PFSK-1 (cell line): ENCODE data around the gene CENPE.

Experiments used
- FOXP2 ChIP-seq: optimal IDR thresholded peaks from 2 replicates; pipeline ENCODE3; 2011; ENCODE audit warnings: borderline replicate concordance, control low read depth, inconsistent platforms; ENCODE audit not compliant: insufficient read depth; ENCODE audit errors: extremely low read length, extremely low read depth
- POLR2AphosphoS5 ChIP-seq: IDR thresholded peaks from 2 replicates; pipeline ENCODE4 v1.6.1; 2012; ENCODE audit warnings: low read depth, mild to moderate bottlenecking, control low read depth, low read length, moderate library complexity
- SIN3A ChIP-seq: IDR thresholded peaks from 2 replicates; pipeline ENCODE4 v1.6.1; 2012; ENCODE audit warnings: mild to moderate bottlenecking, low read length, moderate library complexity, borderline replicate concordance; ENCODE audit not compliant: insufficient read depth
- TAF1 ChIP-seq: IDR thresholded peaks from 2 replicates; pipeline ENCODE4 v1.6.1; 2012; ENCODE audit warnings: low read length, control low read depth, borderline replicate concordance; ENCODE audit not compliant: insufficient read depth
- TF ChIP-seq, protein P1 (sequence below), 2 experiments: IDR thresholded peaks; 2 replicates each; pipeline versions ENCODE4 v1.6.1 to v1.8.0; 2011 to 2012; ENCODE audit warnings: low read depth in 2 of 2, low read length in 2 of 2, control low read depth in 1 of 2, inconsistent platforms in 1 of 2, mild to moderate bottlenecking in 1 of 2, moderate library complexity in 1 of 2; ENCODE audit not compliant: insufficient read depth in 1 of 2

Gene CENPE

DNA sequence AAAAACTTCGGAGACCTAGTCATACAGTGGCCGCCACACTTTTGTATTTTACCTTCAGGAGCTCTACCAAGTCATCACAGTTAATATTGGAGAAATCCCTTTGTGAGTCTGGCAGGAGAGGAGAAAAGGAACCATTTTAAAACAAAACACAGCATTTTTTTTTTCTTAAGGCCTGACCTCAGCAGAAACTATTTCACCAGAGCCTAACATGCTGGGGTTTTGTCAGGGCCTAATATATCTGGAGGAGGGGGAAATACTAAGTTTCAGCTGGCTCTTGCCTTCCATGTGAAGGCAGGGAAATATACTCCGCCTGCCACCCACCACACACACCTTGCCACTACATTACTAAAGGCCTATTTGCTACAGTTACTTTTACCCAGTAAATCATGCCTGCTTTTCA is 72.0 kb downstream of the CENPE start:
- TF ChIP-seq FOXP2: no peak
- no peak for TF ChIP-seq TAF1
- TF ChIP-seq, protein P1, sequence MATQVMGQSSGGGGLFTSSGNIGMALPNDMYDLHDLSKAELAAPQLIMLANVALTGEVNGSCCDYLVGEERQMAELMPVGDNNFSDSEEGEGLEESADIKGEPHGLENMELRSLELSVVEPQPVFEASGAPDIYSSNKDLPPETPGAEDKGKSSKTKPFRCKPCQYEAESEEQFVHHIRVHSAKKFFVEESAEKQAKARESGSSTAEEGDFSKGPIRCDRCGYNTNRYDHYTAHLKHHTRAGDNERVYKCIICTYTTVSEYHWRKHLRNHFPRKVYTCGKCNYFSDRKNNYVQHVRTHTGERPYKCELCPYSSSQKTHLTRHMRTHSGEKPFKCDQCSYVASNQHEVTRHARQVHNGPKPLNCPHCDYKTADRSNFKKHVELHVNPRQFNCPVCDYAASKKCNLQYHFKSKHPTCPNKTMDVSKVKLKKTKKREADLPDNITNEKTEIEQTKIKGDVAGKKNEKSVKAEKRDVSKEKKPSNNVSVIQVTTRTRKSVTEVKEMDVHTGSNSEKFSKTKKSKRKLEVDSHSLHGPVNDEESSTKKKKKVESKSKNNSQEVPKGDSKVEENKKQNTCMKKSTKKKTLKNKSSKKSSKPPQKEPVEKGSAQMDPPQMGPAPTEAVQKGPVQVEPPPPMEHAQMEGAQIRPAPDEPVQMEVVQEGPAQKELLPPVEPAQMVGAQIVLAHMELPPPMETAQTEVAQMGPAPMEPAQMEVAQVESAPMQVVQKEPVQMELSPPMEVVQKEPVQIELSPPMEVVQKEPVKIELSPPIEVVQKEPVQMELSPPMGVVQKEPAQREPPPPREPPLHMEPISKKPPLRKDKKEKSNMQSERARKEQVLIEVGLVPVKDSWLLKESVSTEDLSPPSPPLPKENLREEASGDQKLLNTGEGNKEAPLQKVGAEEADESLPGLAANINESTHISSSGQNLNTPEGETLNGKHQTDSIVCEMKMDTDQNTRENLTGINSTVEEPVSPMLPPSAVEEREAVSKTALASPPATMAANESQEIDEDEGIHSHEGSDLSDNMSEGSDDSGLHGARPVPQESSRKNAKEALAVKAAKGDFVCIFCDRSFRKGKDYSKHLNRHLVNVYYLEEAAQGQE (IDR thresholded peaks at IDR 0.05; ENCODE audit: insufficient read depth in 1 of 2, low read depth in 2 of 2, low read length in 2 of 2): no peak
- no peak for TF ChIP-seq POLR2AphosphoS5

DNA sequence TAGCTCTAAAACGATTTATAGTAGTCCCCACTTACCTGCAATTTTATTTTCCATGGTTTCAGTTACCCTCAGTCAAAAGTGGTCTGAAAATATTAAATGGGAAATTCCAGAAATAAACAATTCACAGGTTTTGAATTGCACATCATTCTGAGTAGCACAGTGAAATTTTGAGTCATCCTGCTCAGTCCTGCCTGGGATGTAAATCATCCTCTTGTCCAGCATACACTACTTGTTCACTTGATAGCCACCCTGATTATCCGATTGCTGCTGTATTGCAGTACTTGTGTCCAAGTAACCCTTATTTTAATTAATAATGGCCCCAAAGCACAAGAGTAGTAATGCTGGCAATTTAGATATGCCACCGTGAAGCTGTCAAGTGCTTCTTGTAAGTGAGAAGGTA is 75.0 kb downstream of the CENPE start:
- TF ChIP-seq POLR2AphosphoS5 (no peak), TAF1 (no peak), SIN3A (no peak), FOXP2 (no peak)
- TF ChIP-seq, protein P1 (IDR thresholded peaks at IDR 0.05; ENCODE audit: insufficient read depth in 1 of 2, low read depth in 2 of 2, low read length in 2 of 2): no peak

DNA sequence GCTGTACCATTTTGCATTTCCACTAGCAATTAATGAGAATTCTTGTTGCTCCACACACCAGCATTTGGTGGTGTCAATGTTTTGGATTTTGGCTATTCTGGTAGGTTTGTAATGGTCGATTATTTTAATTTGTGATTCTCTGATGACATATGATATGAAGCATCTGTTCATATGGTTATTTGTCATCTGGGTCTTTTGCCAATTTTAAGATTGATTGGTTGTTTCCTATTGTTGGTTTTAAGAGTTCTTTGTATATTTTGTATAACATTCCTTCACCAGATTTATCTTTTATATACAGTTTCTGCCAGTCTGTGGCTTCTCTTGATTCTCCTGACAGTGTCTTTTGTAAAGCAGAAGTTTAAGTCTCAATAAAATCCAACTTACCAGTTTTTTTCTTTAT is 80.0 kb downstream of the CENPE start:
- TF ChIP-seq, protein P1 (IDR thresholded peaks at IDR 0.05; ENCODE audit: insufficient read depth in 1 of 2, low read depth in 2 of 2, low read length in 2 of 2): no peak
- TF ChIP-seq FOXP2 (no peak), TAF1 (no peak), SIN3A (no peak), POLR2AphosphoS5 (no peak)

DNA sequence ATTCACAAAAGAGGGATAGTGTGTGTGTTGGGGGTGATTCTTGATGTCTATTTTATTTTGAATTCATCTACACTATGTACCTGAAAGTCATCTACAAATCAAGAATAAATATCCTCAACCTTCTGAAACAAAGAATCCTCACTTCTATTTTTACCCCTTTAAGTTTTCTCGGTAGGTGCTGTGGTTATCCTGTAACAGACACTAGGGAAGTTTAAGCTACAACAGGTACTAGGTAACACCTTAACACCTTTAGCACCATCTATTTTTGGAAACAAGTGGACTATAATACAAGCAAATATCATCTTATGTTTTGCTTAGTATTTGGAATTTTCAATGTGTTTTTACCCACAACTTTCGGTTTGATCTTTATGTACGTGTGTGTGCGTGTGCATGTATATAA is 86.5 kb downstream of the CENPE start:
- no peak for TF ChIP-seq FOXP2
- TF ChIP-seq, protein P1 (IDR thresholded peaks at IDR 0.05; ENCODE audit: insufficient read depth in 1 of 2, low read depth in 2 of 2, low read length in 2 of 2): no peak
- no peak for TF ChIP-seq TAF1
- no peak for TF ChIP-seq SIN3A
- TF ChIP-seq POLR2AphosphoS5: no peak

DNA sequence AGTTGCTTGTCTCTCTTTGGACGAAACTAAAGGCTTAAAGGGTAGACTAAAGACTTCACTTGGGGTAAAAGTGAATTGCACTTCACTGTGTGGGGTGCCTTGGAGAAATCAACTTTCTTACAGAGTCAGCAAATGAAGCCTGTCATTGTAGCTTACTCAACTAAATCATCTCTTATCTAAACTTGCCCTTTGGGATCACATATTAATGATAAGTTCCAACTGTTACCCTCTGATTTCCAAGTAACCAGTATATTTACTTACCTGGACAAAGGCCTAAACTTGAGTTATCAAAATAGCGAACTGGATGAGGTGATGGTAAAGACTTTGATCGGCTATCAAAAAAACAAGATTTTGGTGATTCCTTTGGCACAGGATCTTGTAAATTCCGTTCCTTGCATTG is 89.6 kb downstream of the CENPE start:
- TF ChIP-seq POLR2AphosphoS5 (no peak), TAF1 (no peak), SIN3A (no peak), FOXP2 (no peak)
- TF ChIP-seq, protein P1 (IDR thresholded peaks at IDR 0.05; ENCODE audit: insufficient read depth in 1 of 2, low read depth in 2 of 2, low read length in 2 of 2): no peak
